ENCODE results near the gene PIBF1. TPM values are rescaled to one million over a fixed set of nuclear protein-coding genes. Genes with fewer than 3 reads are reported as not detected.

The PIBF1 gene
- total RNA-seq, 4 donors from 2014 or later: 13.2 to 54.0 (median 30.6) TPM

GRCh38 chr13:73058736-73059459, 277.0 kb downstream of the PIBF1 start, which contains the start of gene KLF5:
KLF5 (plus strand) TSS chr13:73059005; CDS start chr13:73059328, 323 bp downstream.
- TF ChIP-seq CTCF (IDR thresholded peaks at IDR 0.05; ENCODE audit: low read depth): no peak

GRCh38 chr13:73059460-73060250, 277.7 kb downstream of the PIBF1 start:
- TF ChIP-seq CTCF (IDR thresholded peaks at IDR 0.05; ENCODE audit: low read depth): no peak

GRCh38 chr13:73060251-73061160, 278.6 kb downstream of the PIBF1 start:
- TF ChIP-seq CTCF (IDR thresholded peaks at IDR 0.05; ENCODE audit: low read depth): no peak

- TF ChIP-seq CTCF (IDR thresholded peaks at IDR 0.05; ENCODE audit: low read depth): no peak
Observed at GRCh38 chr13:73061473-73061872, 279.5 kb downstream of the PIBF1 start.

GRCh38 chr13:73061876-73062275, 279.9 kb downstream of the PIBF1 start:
- TF ChIP-seq CTCF (IDR thresholded peaks at IDR 0.05; ENCODE audit: low read depth): no peak

GRCh38 chr13:73062468-73062867, 280.5 kb downstream of the PIBF1 start:
- TF ChIP-seq CTCF (IDR thresholded peaks at IDR 0.05; ENCODE audit: low read depth): no peak
